GM21367 (cell line): ENCODE measurements around the gene LRRC3.

Source experiments
- ATAC-seq: cut with Tn5 transposase; IDR thresholded peaks from one replicate; pipeline ENCODE4 v1.9.1; 2021; ENCODE audit not compliant: unreplicated experiment

Gene LRRC3

GRCh38 chr21:44438531-44439210 is 16.6 kb upstream of the LRRC3 start:
- no peak for ATAC-seq

DNA sequence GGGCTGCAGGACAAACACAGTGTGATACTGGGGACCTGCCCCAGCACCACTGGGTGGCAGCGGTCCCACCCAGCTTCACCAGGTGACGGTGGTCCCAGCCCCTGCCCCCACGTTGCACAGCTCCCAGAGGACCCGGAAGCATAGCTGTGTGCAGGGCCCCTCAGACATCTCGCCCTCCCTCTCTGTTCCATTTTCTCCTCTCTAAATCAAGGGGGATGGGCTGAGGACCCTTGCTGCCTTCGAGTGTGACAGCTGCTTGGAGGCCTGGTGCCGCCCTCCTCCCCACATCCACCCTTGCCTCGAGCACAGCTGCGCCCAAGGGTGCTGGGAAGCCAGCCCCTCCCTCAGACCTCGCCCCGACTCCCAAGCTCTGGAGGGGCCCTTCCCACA is 16.1 kb upstream of the LRRC3 start:
- no peak for ATAC-seq

DNA sequence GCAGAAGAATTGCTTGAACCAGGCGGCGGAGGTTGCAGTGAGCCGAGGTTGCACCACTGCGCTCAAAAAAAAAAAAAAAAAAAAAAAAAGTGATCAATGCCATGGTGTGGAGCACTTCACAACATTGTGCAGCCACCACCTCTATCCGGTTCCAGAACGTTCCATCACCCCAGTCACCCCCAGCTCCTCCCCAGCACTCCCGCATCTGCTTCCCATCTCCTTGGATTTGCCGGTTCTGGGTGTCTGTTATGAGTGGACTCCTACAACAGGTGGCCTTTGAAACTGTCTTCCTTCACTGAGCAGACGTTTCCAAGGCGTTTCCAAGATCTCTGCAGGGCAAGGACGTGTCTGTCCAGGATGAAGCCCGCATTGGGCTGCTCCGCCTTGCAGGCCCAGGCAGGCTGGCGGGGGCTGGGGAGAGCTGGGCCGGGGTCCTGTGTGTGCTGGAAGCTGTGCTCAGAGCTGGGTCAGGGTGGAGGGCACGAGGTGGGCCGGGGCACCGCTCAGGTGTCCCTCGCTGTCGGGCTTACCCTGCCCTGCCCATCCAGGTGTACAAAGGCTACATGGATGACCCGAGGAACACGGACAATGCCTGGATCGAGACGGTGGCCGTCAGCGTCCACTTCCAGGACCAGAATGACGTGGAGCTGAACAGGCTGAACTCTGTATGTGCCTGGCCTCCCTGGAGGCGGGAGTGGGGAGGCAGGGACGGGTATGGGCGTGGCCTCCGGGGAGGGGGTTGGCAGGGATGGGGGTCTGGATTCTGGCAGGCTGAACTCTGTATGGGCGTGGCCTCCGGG is 14.9 kb upstream of the LRRC3 start:
- no peak for ATAC-seq

- no peak for ATAC-seq
Measured at GRCh38 chr21:44441041-44441400, 14.3 kb upstream of the LRRC3 start.

- no peak for ATAC-seq
Measured at GRCh38 chr21:44441581-44442265, 13.6 kb upstream of the LRRC3 start.

GRCh38 chr21:44442266-44443125 is 12.8 kb upstream of the LRRC3 start:
- ATAC-seq, result no peak

- no peak for ATAC-seq
Measured at GRCh38 chr21:44443291-44443890, 11.9 kb upstream of the LRRC3 start.

- no peak for ATAC-seq
Measured at GRCh38 chr21:44443891-44444285, 11.4 kb upstream of the LRRC3 start.

- ATAC-seq, result no peak
Measured at GRCh38 chr21:44444286-44444931, 10.9 kb upstream of the LRRC3 start.

GRCh38 chr21:44445145-44445812 is 10.0 kb upstream of the LRRC3 start:
- no peak for ATAC-seq

DNA sequence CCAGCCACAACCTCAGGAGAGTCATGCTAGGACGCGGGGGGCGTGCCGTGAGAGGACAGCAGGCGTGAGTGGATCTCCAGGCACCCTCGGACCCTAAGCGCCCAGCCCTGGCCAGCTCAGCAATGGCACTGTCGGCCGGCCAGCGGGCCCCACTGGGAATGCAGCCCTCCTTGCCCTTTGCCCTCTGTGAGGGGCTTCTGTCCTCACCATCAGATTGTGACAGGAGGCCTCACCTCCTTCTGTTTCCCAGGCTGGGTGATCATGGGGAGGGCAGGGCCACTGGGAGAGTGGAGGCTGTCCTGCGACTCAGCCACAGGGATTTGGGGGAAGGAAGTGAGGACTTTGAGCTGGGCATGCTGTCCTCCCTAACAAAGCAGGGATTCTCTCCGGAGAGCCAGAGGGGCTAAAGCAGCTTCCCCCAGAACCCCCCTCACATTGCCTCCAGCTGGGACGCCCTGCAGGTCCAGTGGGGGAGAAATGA is 6.6 kb upstream of the LRRC3 start:
- no peak for ATAC-seq

DNA sequence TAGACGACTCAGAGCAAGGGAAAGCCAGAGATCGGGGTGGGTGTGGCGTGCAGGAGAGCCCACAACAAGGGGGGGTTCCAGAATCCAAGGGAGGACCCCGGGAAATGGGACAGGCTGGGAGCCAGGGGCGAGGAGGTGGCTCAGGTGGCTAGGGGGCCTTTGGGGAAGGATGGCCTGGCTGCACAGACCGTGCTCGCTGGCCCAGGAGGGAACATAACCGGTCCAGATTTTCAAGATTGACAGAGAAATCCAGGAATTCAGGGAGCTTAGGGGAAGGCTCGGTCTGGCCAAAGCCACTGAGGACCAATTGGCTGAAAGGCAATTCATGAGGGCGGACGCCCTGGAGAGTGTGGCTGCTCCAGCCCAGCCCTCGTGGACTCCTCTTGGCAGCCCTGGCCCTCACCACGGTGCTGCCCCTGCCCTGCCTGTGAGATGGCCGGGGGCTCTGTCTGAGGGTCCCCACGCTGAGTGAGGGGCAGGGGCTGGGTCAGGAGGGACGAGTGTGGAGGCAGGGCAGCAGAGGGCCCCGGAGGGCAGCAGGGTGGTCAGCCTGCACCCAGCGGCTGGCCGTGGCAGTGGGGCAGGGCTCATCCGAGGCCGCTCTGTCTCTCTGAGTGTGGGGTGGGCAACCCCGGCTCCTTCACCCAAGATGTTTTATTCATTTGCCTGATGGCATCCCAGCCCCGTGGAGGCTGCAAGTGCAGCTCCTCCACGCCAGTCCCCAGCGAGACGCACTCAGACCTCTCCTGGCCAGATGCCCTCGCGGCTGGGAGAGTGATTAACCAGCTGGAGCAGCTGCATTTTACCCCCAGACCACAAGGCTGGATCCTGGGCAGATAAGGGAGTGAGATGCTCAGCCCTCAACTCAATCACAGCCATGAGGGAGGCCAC is 5.6 kb upstream of the LRRC3 start:
- ATAC-seq, result no peak

DNA sequence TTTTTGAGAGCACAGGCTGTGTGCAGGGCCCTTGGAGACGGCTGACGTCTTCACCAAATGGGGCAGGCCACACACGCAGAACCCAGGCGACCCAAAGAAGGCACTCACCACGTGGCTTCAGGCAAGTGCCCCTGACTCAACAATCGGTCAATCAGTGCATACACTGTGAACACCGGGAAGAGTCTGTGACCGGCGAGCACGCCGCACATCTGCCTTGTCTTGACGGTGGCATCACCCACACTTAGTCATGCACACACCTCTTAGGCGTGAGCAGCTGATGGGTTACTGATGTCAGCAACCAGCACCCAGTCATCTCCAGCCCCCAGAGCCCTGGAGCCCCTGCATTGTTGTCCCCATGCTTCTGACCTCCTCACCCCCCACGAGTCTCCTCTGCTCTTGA is 4.9 kb upstream of the LRRC3 start:
- no peak for ATAC-seq

DNA sequence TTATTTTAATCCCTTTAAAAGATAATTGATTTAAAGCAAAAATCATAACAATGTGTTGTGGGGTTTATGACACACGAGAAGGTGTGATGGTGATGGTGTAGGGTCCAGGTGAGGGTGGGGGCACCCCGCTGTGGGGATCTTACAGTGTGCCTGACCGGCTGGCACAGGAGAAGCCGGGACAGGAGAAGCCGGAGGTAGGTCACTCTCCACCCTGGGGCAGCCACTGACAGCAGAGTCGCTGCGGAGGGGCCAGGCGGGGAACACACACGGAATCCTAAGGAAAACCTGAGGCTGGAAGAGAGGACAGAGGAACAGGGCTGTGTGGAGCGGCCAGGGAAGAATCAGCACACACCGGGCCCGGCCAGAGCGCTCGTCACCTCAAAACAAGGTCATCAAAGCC is 4.3 kb upstream of the LRRC3 start:
- no peak for ATAC-seq

- no peak for ATAC-seq
Measured at GRCh38 chr21:44453120-44453519, 2.2 kb upstream of the LRRC3 start.

DNA sequence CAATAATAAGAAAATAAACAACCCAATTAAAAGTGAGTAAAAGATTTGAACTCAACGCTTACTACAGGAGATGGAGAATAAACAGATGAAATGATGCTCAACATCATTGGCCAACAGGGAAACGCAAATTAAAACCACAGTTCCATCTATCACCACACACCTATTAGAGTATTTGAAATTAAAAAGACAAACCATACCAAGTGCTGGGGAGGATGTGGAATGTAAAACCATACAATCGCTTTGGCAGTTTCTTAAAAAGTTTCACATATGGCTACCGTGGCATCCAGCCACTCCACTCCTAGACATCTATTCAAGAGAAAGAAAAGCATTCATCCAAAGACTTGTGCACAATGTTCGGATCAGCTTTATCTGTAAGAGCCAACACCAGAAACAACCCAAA is 1.3 kb upstream of the LRRC3 start:
- no peak for ATAC-seq

GRCh38 chr21:44455524-44456213 is 359 bp downstream of the LRRC3 start:
- ATAC-seq, result no peak
